IMR-90 (cell line): ENCODE results near the gene PRCD. TPM values are rescaled to one million over a fixed set of nuclear protein-coding genes. Genes with fewer than 3 reads are reported as not detected.

Experiments used
- ATAC-seq: fragments of 200-7000 bp; cut with Tn5 transposase; 2 replicates; pipeline ENCODE4 v1.9.1; 2020; ENCODE audit warnings: low read depth, mild to moderate bottlenecking, moderate library complexity
- BruUV-seq: library from RNA; stranded (reverse); fragments of 400-500 nt; replicated peaks from 2 replicates; lab custom pipeline; 2021; lab: Mats Ljungman, UMichigan
- CTCF ChIA-PET: fragments of 300-600 bp; formaldehyde crosslinking; extraction: SDS; loops from one replicate; lab custom pipeline; 2021; ENCODE audit warnings: antibody characterized with exemption; lab: Yijun Ruan, JAX
- POLR2A ChIA-PET: fragments of 300-600 bp; sonication (Branson Sonifier 250); formaldehyde crosslinking; loops from one replicate; lab custom pipeline; 2022; ENCODE audit warnings: antibody characterized with exemption; ENCODE audit not compliant: unreplicated experiment; lab: Charles Lee
- DNase-seq: peaks from one replicate; pipeline ENCODE4 v3.0.0; 2013
- H2AFZ ChIP-seq: replicated peaks from 2 replicates; pipeline ENCODE3; 2013; ENCODE audit warnings: low read length, mild to moderate bottlenecking; ENCODE audit not compliant: poor library complexity
- H2AK5ac ChIP-seq: 2 replicates; pipeline ENCODE4 v1.6.1; 2013; ENCODE audit warnings: low read depth, low read length, inconsistent platforms
- H2AK9ac ChIP-seq: replicated peaks from 2 replicates; pipeline ENCODE3; 2013; ENCODE audit warnings: mild to moderate bottlenecking, low read depth, low read length, moderate library complexity; ENCODE audit not compliant: poor library complexity
- H2BK120ac ChIP-seq: 2 replicates; pipeline ENCODE4 v1.6.1; 2013; ENCODE audit warnings: low read depth, low read length, inconsistent platforms
- H2BK15ac ChIP-seq: 3 replicates; pipeline ENCODE4 v1.6.1; 2013; ENCODE audit warnings: low read depth, low read length, inconsistent platforms
- H2BK20ac ChIP-seq: 2 replicates; pipeline ENCODE4 v1.6.1; 2013; ENCODE audit warnings: low read depth, mild to moderate bottlenecking, inconsistent platforms, low read length, moderate library complexity
- H2BK5ac ChIP-seq: 2 replicates; pipeline ENCODE4 v1.6.1; 2013; ENCODE audit warnings: mild to moderate bottlenecking, low read depth, low read length, inconsistent platforms; ENCODE audit not compliant: poor library complexity, severe bottlenecking
- H3K14ac ChIP-seq: replicated peaks from 2 replicates; pipeline ENCODE4 v1.6.1; 2013; ENCODE audit warnings: low read depth, low read length, inconsistent platforms
- H3K18ac ChIP-seq: 2 replicates; pipeline ENCODE4 v1.6.1; 2013; ENCODE audit warnings: low read depth, low read length, control low read depth
- H3K23ac ChIP-seq: 2 replicates; pipeline ENCODE4 v1.6.1; 2013; ENCODE audit warnings: low read depth, low read length, inconsistent platforms
- H3K27ac ChIP-seq: 2 replicates; pipeline ENCODE4 v1.5.1; 2013; ENCODE audit warnings: mild to moderate bottlenecking, control low read depth, low read length; ENCODE audit not compliant: insufficient read depth
- H3K27me3 ChIP-seq: 2 replicates; pipeline ENCODE4 v1.6.1; 2013; ENCODE audit warnings: low read length; ENCODE audit not compliant: control insufficient read depth, insufficient read depth
- H3K36me3 ChIP-seq: 2 replicates; pipeline ENCODE4 v1.6.1; 2013; ENCODE audit warnings: low read length, mixed read lengths; ENCODE audit not compliant: control insufficient read depth, insufficient read depth
- H3K4ac ChIP-seq: 2 replicates; pipeline ENCODE4 v1.6.1; 2013; ENCODE audit warnings: low read depth, low read length, inconsistent platforms
- H3K4me1 ChIP-seq: 2 replicates; pipeline ENCODE4 v1.6.1; 2013; ENCODE audit warnings: low read length, mixed read lengths; ENCODE audit not compliant: control insufficient read depth, insufficient read depth
- H3K4me2 ChIP-seq: 2 replicates; pipeline ENCODE4 v1.6.1; 2013; ENCODE audit warnings: low read depth, mild to moderate bottlenecking, control low read depth, low read length, moderate library complexity
- H3K4me3 ChIP-seq: 2 replicates; pipeline ENCODE4 v1.5.1; 2013; ENCODE audit warnings: low read depth, mild to moderate bottlenecking, control low read depth, low read length, moderate library complexity; ENCODE audit not compliant: insufficient read depth
- H3K56ac ChIP-seq: 2 replicates; pipeline ENCODE4 v1.6.1; 2013; ENCODE audit warnings: low read length, inconsistent platforms; ENCODE audit not compliant: insufficient read depth; ENCODE audit errors: extremely low read depth
- H3K79me1 ChIP-seq, 2 experiments: 2 replicates each; pipeline ENCODE4 v1.6.1; 2013; ENCODE audit warnings: low read length in 2 of 2, inconsistent platforms in 1 of 2, low read depth in 1 of 2
- H3K9ac ChIP-seq: 2 replicates; pipeline ENCODE4 v1.6.1; 2013; ENCODE audit warnings: low read depth, low read length, control low read depth
- H3K9me1 ChIP-seq: 2 replicates; pipeline ENCODE4 v1.6.1; 2013; ENCODE audit warnings: low read length, inconsistent platforms; ENCODE audit not compliant: insufficient read depth
- H3K9me3 ChIP-seq: 2 replicates; pipeline ENCODE4 v1.6.1; 2013; ENCODE audit warnings: low read length; ENCODE audit not compliant: control insufficient read depth, insufficient read depth
- H4K20me1 ChIP-seq: 2 replicates; pipeline ENCODE4 v1.6.1; 2013; ENCODE audit warnings: low read length, inconsistent platforms; ENCODE audit not compliant: insufficient read depth
- H4K5ac ChIP-seq: 2 replicates; pipeline ENCODE4 v1.6.1; 2013; ENCODE audit warnings: mild to moderate bottlenecking, low read depth, low read length, control low read depth
- H4K8ac ChIP-seq, 2 experiments: 2 replicates each; pipeline ENCODE4 v1.6.1; 2013; ENCODE audit warnings: low read depth in 2 of 2, low read length in 2 of 2, control low read depth in 1 of 2, inconsistent platforms in 1 of 2
- H4K91ac ChIP-seq: 2 replicates; pipeline ENCODE4 v1.6.1; 2013; ENCODE audit warnings: low read depth, low read length, inconsistent platforms; ENCODE audit not compliant: insufficient read depth
- BHLHE40 ChIP-seq: fragments of 150-350 bp; IDR thresholded peaks from 2 replicates; pipeline ENCODE4 v1.6.1; 2016; ENCODE audit warnings: mild to moderate bottlenecking, low read depth, low read length
- WGBS, 2 experiments: methylation state at CpG; one replicate each; pipeline versions ENCODE4 v1.1.5 to v1.1.7; 2013; ENCODE audit warnings: missing lambda C conversion rate in 2 of 2; ENCODE audit not compliant: insufficient read length in 1 of 2; ENCODE audit errors: extremely low coverage in 2 of 2; 5-methylcytosine and 5-hydroxymethylcytosine counted together
- dilution Hi-C: fragments of 300-500 bp; cut with HindIII; formaldehyde crosslinking; loops from one replicate; pipeline ENCODE4 v1.14.3; 2018; ENCODE audit warnings: low sequenced_read_pairs; ENCODE audit not compliant: unreplicated experiment
- in situ Hi-C: fragments of 300-500 bp; cut with MboI; formaldehyde crosslinking; loops from 3 replicates; pipeline ENCODE4 v1.14.3; 2019; ENCODE audit warnings: low sequenced_read_pairs, inconsistent platforms, mixed read lengths
- intact Hi-C: fragments of 100-400 bp; cut with micrococcal nuclease; formaldehyde crosslinking; loops from 2 replicates; pipeline ENCODE4 v1.10.0; 2022
- polyA plus RNA-seq, 3 experiments: library from polyadenylated mRNA; depleted of rRNA; stranded (reverse); fragments of >200 nt; gene quantifications; 2 replicates each; pipeline ENCODE4 v1.2.3, GENCODE V29; 2012; ENCODE audit warnings: low replicate concordance in 1 of 3
- total RNA-seq: library from RNA; depleted of rRNA; stranded (reverse); fragments of >200 nt; gene quantifications from 2 replicates; pipeline ENCODE4 v1.2.3, GENCODE V29; 2012
- TF ChIP-seq, protein P1 (sequence below): conservative IDR thresholded peaks from 2 replicates; pipeline ENCODE4 v1.5.1; 2012; ENCODE audit warnings: mild to moderate bottlenecking, low read depth, low read length, improper control_type of control experiment

PRCD gene
- total and polyA plus RNA-seq, 2 of the 4 experiments (the other 2 are of a cell fraction), result 0.32 TPM; not detected in 1

DNA sequence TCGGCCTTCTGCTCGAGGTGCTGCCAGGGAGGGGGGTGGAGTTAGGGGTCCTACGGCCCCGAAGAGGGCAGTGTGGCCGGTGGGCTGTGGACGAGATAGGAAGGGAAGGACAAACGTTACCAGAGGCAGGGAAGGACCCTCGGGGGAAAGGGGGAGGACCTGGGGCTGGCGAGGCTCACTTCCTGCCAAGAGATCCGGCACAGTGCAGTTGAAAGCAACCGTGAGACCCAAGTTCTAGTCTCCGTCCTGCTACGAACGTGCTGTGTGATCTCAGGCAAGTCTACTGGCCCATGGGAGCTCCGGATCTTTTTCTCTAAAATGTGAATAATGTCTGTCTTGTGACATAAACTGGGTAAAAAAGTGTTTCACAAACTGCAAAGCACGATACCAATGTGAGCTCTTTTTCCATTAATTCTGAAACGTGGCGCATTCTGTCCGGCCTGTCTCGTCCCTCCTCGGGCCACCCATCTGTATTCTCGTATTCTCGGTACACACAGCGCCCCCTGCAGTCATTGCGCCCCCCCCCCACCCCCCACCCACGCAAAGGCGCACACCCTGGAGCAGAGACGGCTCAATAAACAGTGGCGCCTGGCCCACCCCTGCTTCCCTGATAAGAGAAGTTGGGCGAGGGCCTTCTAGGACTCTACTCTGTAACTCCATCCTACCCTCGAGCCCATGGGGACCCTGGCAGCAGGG lies 11.2 kb upstream of the PRCD start:
- peaks cover 0 to 23% of the 10 kb centered on the region in 2 experiments; a peak in 1 of 4 replicates for H3K79me1 ChIP-seq
- peak; percentile 2 for ATAC-seq

More for the DNA sequence above, 11.2 kb upstream of the PRCD start:
- Histone ChIP-seq H2BK5ac (peak overlapping the region; percentile 91), H3K9me1 (peaks cover 25% of the 10 kb centered on the region), H3K4me2 (peak overlapping the region; percentile 17), H4K8ac (peak overlapping the region; percentile 88 to 100), H3K4ac (peak overlapping the region; percentile 99), H3K27me3 (no peaks in the 10 kb centered on the region), H2BK120ac (peak overlapping the region; percentile 97), H3K27ac (peak overlapping the region; percentile 89), H3K18ac (peak overlapping the region; percentile 90), H3K9me3 (no peaks in the 10 kb centered on the region), H2AK5ac (peak overlapping the region; percentile 98), H2BK20ac (peak overlapping the region; percentile 90), H2AFZ (peak overlapping the region; percentile 97), H2BK15ac (peak overlapping the region; percentile 99; the same call in 2 of the 3 replicates), H2AK9ac (peak overlapping the region; percentile 97), H4K5ac (peak overlapping the region; percentile 88), H3K14ac (peak overlapping the region; percentile 94), H3K4me3 (no peak overlapping the region), H4K20me1 (0 out of 2 replicates have a peak, but pooled peaks cover 2% of the 10 kb centered on the region), H3K23ac (peak overlapping the region; percentile 91; the same call in 1 of the 2 replicates), H3K56ac (peak overlapping the region; percentile 91), H3K4me1 (peaks cover 48% of the 10 kb centered on the region), H3K36me3 (peaks cover 7% of the 10 kb centered on the region; the same call in 1 of the 2 replicates), H4K91ac (peak overlapping the region; percentile 99), H3K9ac (peak overlapping the region; percentile 52)
- ChIA-PET POLR2A (interaction anchor here (0.7 to 1.1 kb wide), 2 partner anchors 12 to 17 kb away, joined by 3 to 4 read pairs; no protein-coding TSS in a partner anchor), CTCF (interaction anchor here (0.5 to 2.0 kb wide), 4 partner anchors 12 to 262 kb away, joined by 3 to 6 read pairs (median 4); no protein-coding TSS in a partner anchor)
- intact Hi-C loops, result no loop called here
- DNase-seq, result peak; percentile 28
- in situ Hi-C loops, result no loop called here
- 60% methylated on average over 13 of the region's 31 CpGs; no CpG with 5 or more reads in 1 of the 2 experiments for WGBS, 2 experiments
- TF ChIP-seq, protein P1, sequence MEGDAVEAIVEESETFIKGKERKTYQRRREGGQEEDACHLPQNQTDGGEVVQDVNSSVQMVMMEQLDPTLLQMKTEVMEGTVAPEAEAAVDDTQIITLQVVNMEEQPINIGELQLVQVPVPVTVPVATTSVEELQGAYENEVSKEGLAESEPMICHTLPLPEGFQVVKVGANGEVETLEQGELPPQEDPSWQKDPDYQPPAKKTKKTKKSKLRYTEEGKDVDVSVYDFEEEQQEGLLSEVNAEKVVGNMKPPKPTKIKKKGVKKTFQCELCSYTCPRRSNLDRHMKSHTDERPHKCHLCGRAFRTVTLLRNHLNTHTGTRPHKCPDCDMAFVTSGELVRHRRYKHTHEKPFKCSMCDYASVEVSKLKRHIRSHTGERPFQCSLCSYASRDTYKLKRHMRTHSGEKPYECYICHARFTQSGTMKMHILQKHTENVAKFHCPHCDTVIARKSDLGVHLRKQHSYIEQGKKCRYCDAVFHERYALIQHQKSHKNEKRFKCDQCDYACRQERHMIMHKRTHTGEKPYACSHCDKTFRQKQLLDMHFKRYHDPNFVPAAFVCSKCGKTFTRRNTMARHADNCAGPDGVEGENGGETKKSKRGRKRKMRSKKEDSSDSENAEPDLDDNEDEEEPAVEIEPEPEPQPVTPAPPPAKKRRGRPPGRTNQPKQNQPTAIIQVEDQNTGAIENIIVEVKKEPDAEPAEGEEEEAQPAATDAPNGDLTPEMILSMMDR, result peak; percentile 20; the same call in 1 of the 2 replicates
- TF ChIP-seq BHLHE40, result no peak
- dilution Hi-C loops, result no loop called here
- no TSS peak for BruUV-seq
